ENCODE data around the gene BSCL2.
"Not testable (repeated sequence)": the region's sequence is repeated elsewhere in the genome, so short reads cannot be mapped to it uniquely, and the experiment has no call there.

Gene BSCL2

GRCh38 chr11:62652161-62653006, 54.8 kb downstream of the BSCL2 start:
- DNase-seq = no peak

GRCh38 chr11:62650283-62650682, 56.9 kb downstream of the BSCL2 start:
- not testable (repeated sequence) for DNase-seq

- DNase-seq = no peak
Observed at GRCh38 chr11:62649486-62649885, 57.7 kb downstream of the BSCL2 start.

GRCh38 chr11:62648967-62649364, 58.3 kb downstream of the BSCL2 start:
- DNase-seq = no peak

GRCh38 chr11:62648185-62648966, 58.8 kb downstream of the BSCL2 start:
- DNase-seq = no peak

- DNase-seq = no peak
Observed at GRCh38 chr11:62647609-62648005, 59.6 kb downstream of the BSCL2 start.

- DNase-seq = no peak
Observed at GRCh38 chr11:62646825-62647608, 60.2 kb downstream of the BSCL2 start.

GRCh38 chr11:62645946-62646824, 61.0 kb downstream of the BSCL2 start, which contains the start of gene GANAB:
TSS of gene GANAB (minus strand) at chr11:62646613. CDS start at chr11:62646599, 14 bp downstream.
- peak; percentile 94 to 98 (median 96) for DNase-seq

- DNase-seq = no peak
Observed at GRCh38 chr11:62645671-62645945, 61.6 kb downstream of the BSCL2 start.

GRCh38 chr11:62644220-62644619, 63.0 kb downstream of the BSCL2 start:
- no peak for DNase-seq
